ENCODE data around the gene SLC35E2B. TPM values are rescaled to one million over a fixed set of nuclear protein-coding genes. Genes with fewer than 3 reads are reported as not detected.

Gene SLC35E2B
- total RNA-seq, 1 donor from 2014 or later = 52.7 TPM

- DNase-seq (peak; percentile 41), ATAC-seq (no peak)
- TF ChIP-seq, protein P1, sequence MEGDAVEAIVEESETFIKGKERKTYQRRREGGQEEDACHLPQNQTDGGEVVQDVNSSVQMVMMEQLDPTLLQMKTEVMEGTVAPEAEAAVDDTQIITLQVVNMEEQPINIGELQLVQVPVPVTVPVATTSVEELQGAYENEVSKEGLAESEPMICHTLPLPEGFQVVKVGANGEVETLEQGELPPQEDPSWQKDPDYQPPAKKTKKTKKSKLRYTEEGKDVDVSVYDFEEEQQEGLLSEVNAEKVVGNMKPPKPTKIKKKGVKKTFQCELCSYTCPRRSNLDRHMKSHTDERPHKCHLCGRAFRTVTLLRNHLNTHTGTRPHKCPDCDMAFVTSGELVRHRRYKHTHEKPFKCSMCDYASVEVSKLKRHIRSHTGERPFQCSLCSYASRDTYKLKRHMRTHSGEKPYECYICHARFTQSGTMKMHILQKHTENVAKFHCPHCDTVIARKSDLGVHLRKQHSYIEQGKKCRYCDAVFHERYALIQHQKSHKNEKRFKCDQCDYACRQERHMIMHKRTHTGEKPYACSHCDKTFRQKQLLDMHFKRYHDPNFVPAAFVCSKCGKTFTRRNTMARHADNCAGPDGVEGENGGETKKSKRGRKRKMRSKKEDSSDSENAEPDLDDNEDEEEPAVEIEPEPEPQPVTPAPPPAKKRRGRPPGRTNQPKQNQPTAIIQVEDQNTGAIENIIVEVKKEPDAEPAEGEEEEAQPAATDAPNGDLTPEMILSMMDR (IDR thresholded peaks at IDR 0.05) = no peak
- Histone ChIP-seq H3K27ac (no peak overlapping the region), H3K4me1 (no peaks in the 10 kb centered on the region), H3K4me3 (no peak overlapping the region), H3K9me3 (no peaks in the 10 kb centered on the region), H3K36me3 (peaks cover 51% of the 10 kb centered on the region), H3K27me3 (ENCODE audit: low read depth) (no peaks in the 10 kb centered on the region)
- intact Hi-C loops (cut with DNase I) = no loop called here
These were observed 21.1 kb downstream of the SLC35E2B start for GRCh38 chr1:1671365-1672119.

GRCh38 chr1:1670866-1671265, 21.7 kb downstream of the SLC35E2B start:
- Histone ChIP-seq H3K9me3 (no peaks in the 10 kb centered on the region), H3K27me3 (ENCODE audit: low read depth) (no peaks in the 10 kb centered on the region), H3K4me1 (no peaks in the 10 kb centered on the region), H3K4me3 (no peak overlapping the region), H3K36me3 (peaks cover 58% of the 10 kb centered on the region), H3K27ac (no peak overlapping the region)
- DNase-seq (peak; percentile 29), ATAC-seq (no peak)
- intact Hi-C loops (cut with DNase I) = no loop called here
- TF ChIP-seq, protein P1 (IDR thresholded peaks at IDR 0.05) = no peak

GRCh38 chr1:1669468-1670440, 22.8 kb downstream of the SLC35E2B start:
- TF ChIP-seq, protein P1 (IDR thresholded peaks at IDR 0.05) = no peak
- Histone ChIP-seq H3K4me1 (no peaks in the 10 kb centered on the region), H3K27ac (no peak overlapping the region), H3K4me3 (no peak overlapping the region), H3K9me3 (no peaks in the 10 kb centered on the region), H3K36me3 (peaks cover 69% of the 10 kb centered on the region), H3K27me3 (ENCODE audit: low read depth) (no peaks in the 10 kb centered on the region)
- intact Hi-C loops (cut with DNase I) = no loop called here
- ATAC-seq = no peak
- DNase-seq = peak; percentile 35

DNA sequence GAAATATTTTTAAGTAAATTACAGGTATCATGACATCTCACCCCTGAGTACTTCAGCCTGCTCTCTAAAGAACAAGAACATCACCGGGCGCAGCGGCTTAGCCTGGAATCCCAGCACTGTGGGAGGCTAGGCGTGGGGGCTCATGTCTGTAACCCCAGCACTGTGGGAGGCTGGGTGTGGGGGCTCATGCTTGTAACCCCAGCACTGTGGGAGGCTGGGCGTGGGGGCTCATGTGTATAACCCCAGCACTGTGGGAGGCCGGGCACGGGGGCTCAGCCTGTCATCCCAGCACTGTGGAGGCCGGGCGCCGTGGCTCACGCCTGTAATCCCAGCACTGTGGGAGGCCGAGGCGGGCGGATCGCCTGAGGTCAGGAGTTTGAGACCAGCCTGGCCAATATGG, 26.1 kb downstream of the SLC35E2B start:
- Histone ChIP-seq H3K4me1 (peaks cover 3% of the 10 kb centered on the region), H3K9me3 (no peaks in the 10 kb centered on the region), H3K27me3 (ENCODE audit: low read depth) (no peaks in the 10 kb centered on the region), H3K4me3 (no peak overlapping the region), H3K27ac (no peak overlapping the region), H3K36me3 (peaks cover 61% of the 10 kb centered on the region)
- intact Hi-C loops (cut with DNase I) = no loop called here
- no peak for ATAC-seq
- TF ChIP-seq, protein P1 (IDR thresholded peaks at IDR 0.05) = no peak
- DNase-seq = peak; percentile 45

DNA sequence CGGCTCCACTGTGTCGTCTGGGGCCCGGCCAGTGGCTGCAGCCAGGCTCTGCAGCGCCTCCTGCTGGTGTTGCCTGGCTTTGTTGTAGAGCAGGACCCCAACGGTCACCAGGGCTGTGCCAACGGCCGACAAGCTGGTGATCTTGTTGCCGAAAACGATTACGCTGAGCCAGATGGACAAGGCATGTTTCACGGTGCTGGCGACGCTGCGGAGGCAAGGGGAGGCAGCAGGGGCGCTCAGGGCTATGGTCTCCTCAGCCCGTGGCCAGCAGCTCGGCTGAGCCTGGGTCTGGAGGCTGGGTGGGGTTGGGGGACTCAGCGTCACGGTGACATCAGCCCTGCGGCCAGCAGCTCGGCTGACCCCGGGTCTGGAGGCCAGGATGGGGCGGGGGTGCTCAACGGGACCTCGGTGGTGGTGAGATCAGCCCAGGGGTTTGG, 26.8 kb downstream of the SLC35E2B start:
- Histone ChIP-seq H3K27me3 (ENCODE audit: low read depth) (no peaks in the 10 kb centered on the region), H3K4me3 (no peak overlapping the region), H3K36me3 (peaks cover 54% of the 10 kb centered on the region), H3K27ac (no peak overlapping the region), H3K9me3 (no peaks in the 10 kb centered on the region), H3K4me1 (peaks cover 3% of the 10 kb centered on the region)
- intact Hi-C loops (cut with DNase I) = no loop called here
- TF ChIP-seq, protein P1 (IDR thresholded peaks at IDR 0.05) = peak; percentile 46
- ATAC-seq = peak in 1 of 2 donors; percentile 20
- peak; percentile 55 for DNase-seq

Data from lower lobe of right lung (tissue), 2 donors.